Measurements from ENCODE around the gene IGLL5. TPM values are rescaled to one million over a fixed set of nuclear protein-coding genes. Genes with fewer than 3 reads are reported as not detected.

Gene IGLL5
- total and polyA plus RNA-seq, 9 of the 15 experiments (the other 6 are each of a cell fraction or from before 2014, with no cell fraction given): not detected

DNA sequence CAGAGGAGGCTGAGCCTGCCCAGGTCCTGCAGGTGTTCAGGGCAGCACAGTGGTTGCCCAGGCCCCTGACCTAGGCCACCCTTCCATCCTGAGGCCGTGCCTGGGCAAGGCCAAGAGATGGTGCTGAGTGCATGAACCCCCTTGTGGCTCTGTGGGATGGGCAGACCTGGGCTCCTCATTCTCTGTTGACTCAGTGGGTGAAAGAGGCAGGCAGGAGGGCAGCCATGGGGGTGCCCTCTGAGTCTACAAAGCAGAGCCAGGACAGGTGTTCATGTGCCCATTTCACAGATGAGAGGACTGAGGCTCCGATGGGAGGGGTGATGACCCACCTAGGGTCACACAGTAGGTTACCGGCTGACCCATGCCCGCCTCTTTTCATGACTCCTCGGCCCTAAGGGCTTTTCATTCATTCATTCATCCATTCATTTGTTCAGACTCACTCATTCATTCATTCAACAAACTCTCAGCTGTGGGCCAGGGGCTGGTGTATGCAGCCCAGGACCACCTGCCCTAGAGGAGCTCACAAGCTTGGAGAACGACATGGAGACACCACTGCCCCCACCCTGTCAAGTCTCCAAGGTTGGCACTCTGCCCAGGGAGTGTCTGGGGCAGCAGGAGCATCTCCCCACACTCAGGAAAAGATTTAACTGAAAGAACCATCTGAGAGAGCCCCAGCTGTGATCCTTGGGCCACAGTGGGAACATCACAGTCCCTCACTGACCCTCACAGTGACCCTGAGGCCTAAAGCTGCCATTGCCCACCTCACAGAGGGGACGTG is 40.5 kb downstream of the IGLL5 start (continued):
- no peak for TF ChIP-seq SNRNP70 (optimal IDR thresholded peaks at IDR 0.05; ENCODE audit: low read depth, low read length)
- TF ChIP-seq PHF20 (IDR thresholded peaks at IDR 0.05; ENCODE audit: partially characterized antibody): peak; percentile 82
- TF ChIP-seq ATF1 (CRISPR knock-in tag; IDR thresholded peaks at IDR 0.05): no peak
- TF ChIP-seq ATF1 (tag; IDR thresholded peaks at IDR 0.05): peak; percentile 11; the same call in 1 of the 2 replicates
- no peak for TF ChIP-seq KDM4B (IDR thresholded peaks at IDR 0.05; ENCODE audit: borderline replicate concordance in 2 of 2, low read depth in 1 of 2)
- peak; percentile 86 for TF ChIP-seq NCOA4 (IDR thresholded peaks at IDR 0.05; ENCODE audit: partially characterized antibody)
- TF ChIP-seq, protein P1, sequence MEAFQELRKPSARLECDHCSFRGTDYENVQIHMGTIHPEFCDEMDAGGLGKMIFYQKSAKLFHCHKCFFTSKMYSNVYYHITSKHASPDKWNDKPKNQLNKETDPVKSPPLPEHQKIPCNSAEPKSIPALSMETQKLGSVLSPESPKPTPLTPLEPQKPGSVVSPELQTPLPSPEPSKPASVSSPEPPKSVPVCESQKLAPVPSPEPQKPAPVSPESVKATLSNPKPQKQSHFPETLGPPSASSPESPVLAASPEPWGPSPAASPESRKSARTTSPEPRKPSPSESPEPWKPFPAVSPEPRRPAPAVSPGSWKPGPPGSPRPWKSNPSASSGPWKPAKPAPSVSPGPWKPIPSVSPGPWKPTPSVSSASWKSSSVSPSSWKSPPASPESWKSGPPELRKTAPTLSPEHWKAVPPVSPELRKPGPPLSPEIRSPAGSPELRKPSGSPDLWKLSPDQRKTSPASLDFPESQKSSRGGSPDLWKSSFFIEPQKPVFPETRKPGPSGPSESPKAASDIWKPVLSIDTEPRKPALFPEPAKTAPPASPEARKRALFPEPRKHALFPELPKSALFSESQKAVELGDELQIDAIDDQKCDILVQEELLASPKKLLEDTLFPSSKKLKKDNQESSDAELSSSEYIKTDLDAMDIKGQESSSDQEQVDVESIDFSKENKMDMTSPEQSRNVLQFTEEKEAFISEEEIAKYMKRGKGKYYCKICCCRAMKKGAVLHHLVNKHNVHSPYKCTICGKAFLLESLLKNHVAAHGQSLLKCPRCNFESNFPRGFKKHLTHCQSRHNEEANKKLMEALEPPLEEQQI (IDR thresholded peaks at IDR 0.05): no peak
- no peak for TF ChIP-seq MCM3 (IDR thresholded peaks at IDR 0.05)
- no peak for TF ChIP-seq NFXL1 (CRISPR knock-in tag; IDR thresholded peaks at IDR 0.05)
- TF ChIP-seq BMI1 (IDR thresholded peaks at IDR 0.05; ENCODE audit: low read length): no peak
- TF ChIP-seq ZC3H8 (IDR thresholded peaks at IDR 0.05): no peak
- TF ChIP-seq SMARCA5 (IDR thresholded peaks at IDR 0.05): peak; percentile 100
- TF ChIP-seq, protein P2, sequence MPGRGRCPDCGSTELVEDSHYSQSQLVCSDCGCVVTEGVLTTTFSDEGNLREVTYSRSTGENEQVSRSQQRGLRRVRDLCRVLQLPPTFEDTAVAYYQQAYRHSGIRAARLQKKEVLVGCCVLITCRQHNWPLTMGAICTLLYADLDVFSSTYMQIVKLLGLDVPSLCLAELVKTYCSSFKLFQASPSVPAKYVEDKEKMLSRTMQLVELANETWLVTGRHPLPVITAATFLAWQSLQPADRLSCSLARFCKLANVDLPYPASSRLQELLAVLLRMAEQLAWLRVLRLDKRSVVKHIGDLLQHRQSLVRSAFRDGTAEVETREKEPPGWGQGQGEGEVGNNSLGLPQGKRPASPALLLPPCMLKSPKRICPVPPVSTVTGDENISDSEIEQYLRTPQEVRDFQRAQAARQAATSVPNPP (IDR thresholded peaks at IDR 0.05; ENCODE audit: borderline replicate concordance, insufficient read depth, insufficient read length): no peak
- no peak for TF ChIP-seq CBFB (CRISPR knock-in tag; IDR thresholded peaks at IDR 0.05)

All from K562 (cell line).